HEK293 (cell line): ENCODE results near the gene WDR82.

Source experiments
- CTCF ChIP-seq: fragments of 450-650 bp; formaldehyde crosslinking; IDR thresholded peaks from 2 replicates; pipeline ENCODE4 v1.5.1; 2016; ENCODE audit warnings: missing biosample characterization, missing genetic modification characterization
- KLF1 ChIP-seq: fragments of 450-650 bp; formaldehyde crosslinking; IDR thresholded peaks from 2 replicates; pipeline ENCODE4 v1.5.1; 2016; ENCODE audit warnings: missing biosample characterization, missing genetic modification characterization
- SCRT1 ChIP-seq: fragments of 450-650 bp; formaldehyde crosslinking; IDR thresholded peaks from 2 replicates; pipeline ENCODE4 v1.5.1; 2016; ENCODE audit warnings: missing biosample characterization, missing genetic modification characterization, borderline replicate concordance
- ZSCAN16 ChIP-seq: fragments of 450-650 bp; formaldehyde crosslinking; IDR thresholded peaks from 2 replicates; pipeline ENCODE4 v1.5.1; 2016; ENCODE audit warnings: missing biosample characterization, missing genetic modification characterization

- no peak for TF ChIP-seq ZSCAN16 (tag by site-specific recombination)
- peak; percentile 85; the same call in 1 of the 2 replicates for TF ChIP-seq SCRT1
- no peak for TF ChIP-seq KLF1
- TF ChIP-seq CTCF, result peak; percentile 87
These were observed 46.8 kb downstream of the WDR82 start for GRCh38 chr3:52231502-52232278.
